ENCODE data around the gene FARS2.

The FARS2 gene

GRCh38 chr6:5493806-5494205, 232.5 kb downstream of the FARS2 start:
- no peak overlapping the region for H3K4ac ChIP-seq (ENCODE audit: low read depth, low read length)
- no peak overlapping the region for H2BK5ac ChIP-seq (ENCODE audit: low read depth, low read length, poor library complexity)
- H4K91ac ChIP-seq (ENCODE audit: low read depth, low read length): no peak overlapping the region
- no peak overlapping the region for H4K8ac ChIP-seq (ENCODE audit: low read depth, low read length)
- WGBS (ENCODE audit: extremely low coverage, insufficient coverage, insufficient read length): no CpG with 5 or more reads among the region's 2 CpGs
- no peak overlapping the region for H3K9ac ChIP-seq (ENCODE audit: low read length)
- no peak overlapping the region for H2AFZ ChIP-seq (ENCODE audit: insufficient read depth, low read length, poor library complexity)
- H3K14ac ChIP-seq (ENCODE audit: low read length): no peak overlapping the region
- no peak overlapping the region for H2BK12ac ChIP-seq (ENCODE audit: low read length)
- no peaks in the 10 kb centered on the region for H3K79me2 ChIP-seq (ENCODE audit: control insufficient read depth, insufficient read depth, low read length, poor library complexity)
- no peak overlapping the region for H2AK5ac ChIP-seq (ENCODE audit: low read length)
- H3K18ac ChIP-seq (ENCODE audit: low read length): no peak overlapping the region
- no peaks in the 10 kb centered on the region for H3K4me1 ChIP-seq (ENCODE audit: control insufficient read depth in 1 of 2, insufficient read depth in 2 of 2, low read length in 2 of 2)
- no peaks in the 10 kb centered on the region for H3K36me3 ChIP-seq (ENCODE audit: control insufficient read depth in 1 of 2, insufficient read depth in 2 of 2, low read length in 2 of 2)
- no peak for DNase-seq
- no peak overlapping the region for H3K23ac ChIP-seq (ENCODE audit: low read length)
- no peak overlapping the region for H3K4me2 ChIP-seq (ENCODE audit: low read length)
- H4K12ac ChIP-seq (ENCODE audit: low read depth, low read length): no peak overlapping the region
- H3K79me1 ChIP-seq (ENCODE audit: low read length): no peaks in the 10 kb centered on the region
- H3K27me3 ChIP-seq (ENCODE audit: insufficient read depth, low read length): no peaks in the 10 kb centered on the region
- no peak overlapping the region for H3K4me3 ChIP-seq (ENCODE audit: low read depth, low read length)
- H3K27ac ChIP-seq (ENCODE audit: low read depth, low read length): no peak overlapping the region
- H3K9me3 ChIP-seq (ENCODE audit: insufficient read depth, low read depth, low read length): no peaks in the 10 kb centered on the region
- H2BK120ac ChIP-seq (ENCODE audit: insufficient read depth, low read length, poor library complexity): no peak overlapping the region

- H4K8ac ChIP-seq (ENCODE audit: low read depth, low read length): no peak overlapping the region
- H3K9ac ChIP-seq (ENCODE audit: low read length): no peak overlapping the region
- no peak overlapping the region for H4K91ac ChIP-seq (ENCODE audit: low read depth, low read length)
- no peak overlapping the region for H2BK120ac ChIP-seq (ENCODE audit: insufficient read depth, low read length, poor library complexity)
- H3K9me3 ChIP-seq (ENCODE audit: insufficient read depth, low read depth, low read length): no peaks in the 10 kb centered on the region
- H3K4ac ChIP-seq (ENCODE audit: low read depth, low read length): no peak overlapping the region
- H3K36me3 ChIP-seq (ENCODE audit: control insufficient read depth in 1 of 2, insufficient read depth in 2 of 2, low read length in 2 of 2): no peaks in the 10 kb centered on the region
- H3K79me2 ChIP-seq (ENCODE audit: control insufficient read depth, insufficient read depth, low read length, poor library complexity): no peaks in the 10 kb centered on the region
- no peak overlapping the region for H4K12ac ChIP-seq (ENCODE audit: low read depth, low read length)
- H3K27me3 ChIP-seq (ENCODE audit: insufficient read depth, low read length): no peaks in the 10 kb centered on the region
- H3K27ac ChIP-seq (ENCODE audit: low read depth, low read length): no peak overlapping the region
- no peak overlapping the region for H2BK12ac ChIP-seq (ENCODE audit: low read length)
- H3K14ac ChIP-seq (ENCODE audit: low read length): no peak overlapping the region
- no peak overlapping the region for H2AK5ac ChIP-seq (ENCODE audit: low read length)
- H3K79me1 ChIP-seq (ENCODE audit: low read length): no peaks in the 10 kb centered on the region
- DNase-seq: no peak
- no CpG with 5 or more reads among the region's 10 CpGs for WGBS (ENCODE audit: extremely low coverage, insufficient coverage, insufficient read length)
- H2BK5ac ChIP-seq (ENCODE audit: low read depth, low read length, poor library complexity): no peak overlapping the region
- no peaks in the 10 kb centered on the region for H3K4me1 ChIP-seq (ENCODE audit: control insufficient read depth in 1 of 2, insufficient read depth in 2 of 2, low read length in 2 of 2)
- no peak overlapping the region for H3K18ac ChIP-seq (ENCODE audit: low read length)
- H3K4me3 ChIP-seq (ENCODE audit: low read depth, low read length): no peak overlapping the region
- H3K4me2 ChIP-seq (ENCODE audit: low read length): no peak overlapping the region
- no peak overlapping the region for H3K23ac ChIP-seq (ENCODE audit: low read length)
- no peak overlapping the region for H2AFZ ChIP-seq (ENCODE audit: insufficient read depth, low read length, poor library complexity)
These were observed 236.7 kb downstream of the FARS2 start for GRCh38 chr6:5497896-5498578.

- H4K12ac ChIP-seq (ENCODE audit: low read depth, low read length): no peak overlapping the region
- H3K9me3 ChIP-seq (ENCODE audit: insufficient read depth, low read depth, low read length): no peaks in the 10 kb centered on the region
- no peak overlapping the region for H2AK5ac ChIP-seq (ENCODE audit: low read length)
- H4K8ac ChIP-seq (ENCODE audit: low read depth, low read length): no peak overlapping the region
- H3K4ac ChIP-seq (ENCODE audit: low read depth, low read length): no peak overlapping the region
- H3K4me2 ChIP-seq (ENCODE audit: low read length): no peak overlapping the region
- no peak overlapping the region for H3K27ac ChIP-seq (ENCODE audit: low read depth, low read length)
- H3K36me3 ChIP-seq (ENCODE audit: control insufficient read depth in 1 of 2, insufficient read depth in 2 of 2, low read length in 2 of 2): no peaks in the 10 kb centered on the region
- no peak overlapping the region for H2BK120ac ChIP-seq (ENCODE audit: insufficient read depth, low read length, poor library complexity)
- no peak overlapping the region for H2BK5ac ChIP-seq (ENCODE audit: low read depth, low read length, poor library complexity)
- H3K23ac ChIP-seq (ENCODE audit: low read length): no peak overlapping the region
- H3K14ac ChIP-seq (ENCODE audit: low read length): no peak overlapping the region
- H2AFZ ChIP-seq (ENCODE audit: insufficient read depth, low read length, poor library complexity): no peak overlapping the region
- H3K4me3 ChIP-seq (ENCODE audit: low read depth, low read length): no peak overlapping the region
- H3K18ac ChIP-seq (ENCODE audit: low read length): no peak overlapping the region
- no peaks in the 10 kb centered on the region for H3K27me3 ChIP-seq (ENCODE audit: insufficient read depth, low read length)
- H3K79me2 ChIP-seq (ENCODE audit: control insufficient read depth, insufficient read depth, low read length, poor library complexity): no peaks in the 10 kb centered on the region
- H3K9ac ChIP-seq (ENCODE audit: low read length): no peak overlapping the region
- DNase-seq: no peak
- no peak overlapping the region for H2BK12ac ChIP-seq (ENCODE audit: low read length)
- no peak overlapping the region for H4K91ac ChIP-seq (ENCODE audit: low read depth, low read length)
- no CpG with 5 or more reads among the region's 1 CpG for WGBS (ENCODE audit: extremely low coverage, insufficient coverage, insufficient read length)
- no peaks in the 10 kb centered on the region for H3K4me1 ChIP-seq (ENCODE audit: control insufficient read depth in 1 of 2, insufficient read depth in 2 of 2, low read length in 2 of 2)
- no peaks in the 10 kb centered on the region for H3K79me1 ChIP-seq (ENCODE audit: low read length)
These were observed 237.2 kb downstream of the FARS2 start for GRCh38 chr6:5498579-5498899.

GRCh38 chr6:5499644-5500306, 238.5 kb downstream of the FARS2 start:
- Histone ChIP-seq H2BK12ac (ENCODE audit: low read length) (no peak overlapping the region), H3K9me3 (ENCODE audit: insufficient read depth, low read depth, low read length) (no peaks in the 10 kb centered on the region), H3K27ac (ENCODE audit: low read depth, low read length) (no peak overlapping the region), H4K8ac (ENCODE audit: low read depth, low read length) (no peak overlapping the region), H4K91ac (ENCODE audit: low read depth, low read length) (no peak overlapping the region), H2BK120ac (ENCODE audit: insufficient read depth, low read length, poor library complexity) (no peak overlapping the region), H3K79me1 (ENCODE audit: low read length) (no peaks in the 10 kb centered on the region), H3K4me2 (ENCODE audit: low read length) (no peak overlapping the region), H3K23ac (ENCODE audit: low read length) (no peak overlapping the region), H3K4me1 (ENCODE audit: control insufficient read depth in 1 of 2, insufficient read depth in 2 of 2, low read length in 2 of 2) (no peaks in the 10 kb centered on the region), H2AFZ (ENCODE audit: insufficient read depth, low read length, poor library complexity) (no peak overlapping the region), H3K4ac (ENCODE audit: low read depth, low read length) (no peak overlapping the region), H3K36me3 (ENCODE audit: control insufficient read depth in 1 of 2, insufficient read depth in 2 of 2, low read length in 2 of 2) (no peaks in the 10 kb centered on the region), H3K27me3 (ENCODE audit: insufficient read depth, low read length) (no peaks in the 10 kb centered on the region), H3K14ac (ENCODE audit: low read length) (no peak overlapping the region), H4K12ac (ENCODE audit: low read depth, low read length) (no peak overlapping the region), H3K9ac (ENCODE audit: low read length) (no peak overlapping the region), H3K18ac (ENCODE audit: low read length) (no peak overlapping the region), H3K4me3 (ENCODE audit: low read depth, low read length) (no peak overlapping the region), H2AK5ac (ENCODE audit: low read length) (no peak overlapping the region), H3K79me2 (ENCODE audit: control insufficient read depth, insufficient read depth, low read length, poor library complexity) (no peaks in the 10 kb centered on the region), H2BK5ac (ENCODE audit: low read depth, low read length, poor library complexity) (no peak overlapping the region)
- no CpG with 5 or more reads among the region's 6 CpGs for WGBS (ENCODE audit: extremely low coverage, insufficient coverage, insufficient read length)
- DNase-seq: no peak
